HG03095 (cell line): ENCODE data around the gene GRM7.

Experiments
- ATAC-seq: cut with Tn5 transposase; IDR thresholded peaks from one replicate; pipeline ENCODE4 v1.9.1; 2021; ENCODE audit warnings: moderate library complexity; ENCODE audit not compliant: unreplicated experiment

The GRM7 gene

DNA sequence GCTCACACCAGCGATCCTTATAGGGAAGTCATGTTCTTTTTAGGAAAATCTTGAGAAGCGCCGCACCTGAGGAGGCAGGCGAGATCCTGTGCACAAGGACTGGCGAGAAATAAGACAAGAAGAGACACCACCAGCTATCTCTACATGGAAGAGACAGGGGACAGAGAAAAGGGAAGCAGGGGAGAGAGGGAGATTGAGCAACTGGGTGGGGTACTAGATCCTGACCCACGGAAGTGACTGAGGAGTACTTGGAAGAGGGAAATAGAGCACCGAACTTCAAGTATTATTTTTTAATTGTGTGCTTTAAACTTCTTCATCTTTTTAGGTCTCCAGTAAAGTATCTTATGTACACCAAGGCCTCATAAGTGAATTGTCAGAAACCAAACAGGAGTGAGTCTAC lies 898.7 kb downstream of the GRM7 start:
- no peak for ATAC-seq

DNA sequence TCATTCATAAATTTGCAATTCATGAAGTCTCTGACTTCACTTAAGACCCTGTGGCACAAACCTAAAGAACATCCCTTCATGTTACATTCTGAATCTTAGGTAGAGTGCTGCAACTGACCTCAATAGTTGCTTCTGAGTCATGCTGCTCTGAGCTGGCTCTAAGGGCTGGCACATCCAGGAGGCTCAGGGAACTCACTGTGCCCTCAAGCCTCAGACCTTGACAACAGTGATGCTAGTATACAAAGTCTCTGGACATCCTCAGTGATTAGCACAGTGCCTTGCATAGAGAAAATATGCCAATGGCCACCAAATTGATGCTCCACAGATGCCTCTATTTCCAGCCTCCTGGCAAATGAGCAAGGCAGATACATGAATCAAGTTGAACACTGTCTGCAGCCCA lies 899.8 kb downstream of the GRM7 start:
- ATAC-seq, result no peak

DNA sequence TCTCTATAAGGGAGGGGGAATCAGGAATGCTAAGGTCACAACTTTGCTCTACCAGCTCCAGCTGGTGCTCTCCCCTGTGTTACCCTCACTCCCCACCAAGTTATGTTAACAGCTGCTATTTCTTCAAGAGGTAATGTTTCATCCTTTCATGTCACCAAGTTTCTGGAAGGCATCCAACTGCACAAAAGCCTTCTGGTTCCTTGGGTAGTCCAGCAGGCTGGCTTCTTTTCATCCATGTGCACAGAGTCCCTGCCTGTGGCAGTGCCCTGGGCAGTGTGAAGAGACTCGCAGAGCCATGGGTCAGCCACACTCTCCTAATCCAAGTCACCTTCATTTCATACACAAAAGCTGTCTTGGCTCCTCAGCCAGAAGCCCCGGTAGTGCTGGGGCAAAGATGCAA lies 903.2 kb downstream of the GRM7 start:
- no peak for ATAC-seq

DNA sequence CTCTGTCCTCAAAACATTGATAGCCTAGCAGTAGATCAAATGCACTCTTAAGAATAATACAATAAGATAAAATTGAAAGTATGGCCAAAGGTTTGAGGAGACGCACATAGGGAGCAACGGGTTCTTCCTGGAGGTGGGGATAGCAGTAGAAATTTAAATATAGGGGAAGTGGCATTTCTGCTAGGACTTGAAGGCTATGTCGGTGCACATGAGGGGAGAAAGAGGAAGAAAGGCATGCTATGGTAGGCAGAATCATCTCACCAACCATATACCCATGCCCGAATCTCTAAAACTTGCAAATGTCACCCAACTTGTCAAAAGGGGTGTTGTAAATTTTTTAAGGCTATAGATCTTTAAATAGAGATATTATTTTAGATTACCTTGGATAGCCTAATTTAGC lies 905.6 kb downstream of the GRM7 start:
- ATAC-seq, result no peak

DNA sequence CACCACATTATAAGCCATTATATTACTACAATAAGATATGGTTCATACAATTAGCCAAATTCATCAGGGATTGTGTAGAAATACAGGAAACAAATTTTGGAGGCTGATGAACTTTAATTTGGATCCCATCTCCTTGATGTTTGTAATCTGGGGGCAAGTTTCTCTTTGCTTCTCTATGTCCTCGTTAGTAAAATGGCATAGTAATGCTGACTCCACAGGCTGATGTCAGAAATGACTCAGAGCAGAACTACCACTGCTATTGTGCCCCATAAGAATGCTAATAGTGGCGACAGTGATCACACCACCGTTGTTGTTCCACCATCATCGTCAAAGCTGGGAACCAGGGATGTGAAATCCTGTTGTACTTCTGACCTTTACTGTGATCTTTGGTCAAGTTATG lies 918.4 kb downstream of the GRM7 start:
- ATAC-seq, result no peak

DNA sequence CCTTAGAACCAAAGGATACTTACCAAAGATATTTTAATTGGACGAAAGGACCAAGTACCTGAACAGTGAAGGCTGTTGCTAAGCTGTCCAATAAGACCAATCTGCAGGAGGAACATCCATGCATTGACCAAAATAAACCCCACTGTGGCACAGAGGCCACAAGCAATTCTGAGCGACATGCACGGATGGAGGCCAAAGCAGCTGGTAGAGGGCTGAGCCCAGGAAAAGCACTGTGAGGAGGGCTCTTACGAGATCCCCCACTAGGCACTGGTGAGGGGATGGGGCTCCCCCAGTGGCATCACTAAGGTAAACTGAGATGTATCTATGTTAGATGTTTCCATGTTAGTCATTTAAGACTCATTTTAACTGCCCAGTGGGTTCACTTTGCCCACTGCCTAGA lies 920.5 kb downstream of the GRM7 start:
- ATAC-seq, result no peak

DNA sequence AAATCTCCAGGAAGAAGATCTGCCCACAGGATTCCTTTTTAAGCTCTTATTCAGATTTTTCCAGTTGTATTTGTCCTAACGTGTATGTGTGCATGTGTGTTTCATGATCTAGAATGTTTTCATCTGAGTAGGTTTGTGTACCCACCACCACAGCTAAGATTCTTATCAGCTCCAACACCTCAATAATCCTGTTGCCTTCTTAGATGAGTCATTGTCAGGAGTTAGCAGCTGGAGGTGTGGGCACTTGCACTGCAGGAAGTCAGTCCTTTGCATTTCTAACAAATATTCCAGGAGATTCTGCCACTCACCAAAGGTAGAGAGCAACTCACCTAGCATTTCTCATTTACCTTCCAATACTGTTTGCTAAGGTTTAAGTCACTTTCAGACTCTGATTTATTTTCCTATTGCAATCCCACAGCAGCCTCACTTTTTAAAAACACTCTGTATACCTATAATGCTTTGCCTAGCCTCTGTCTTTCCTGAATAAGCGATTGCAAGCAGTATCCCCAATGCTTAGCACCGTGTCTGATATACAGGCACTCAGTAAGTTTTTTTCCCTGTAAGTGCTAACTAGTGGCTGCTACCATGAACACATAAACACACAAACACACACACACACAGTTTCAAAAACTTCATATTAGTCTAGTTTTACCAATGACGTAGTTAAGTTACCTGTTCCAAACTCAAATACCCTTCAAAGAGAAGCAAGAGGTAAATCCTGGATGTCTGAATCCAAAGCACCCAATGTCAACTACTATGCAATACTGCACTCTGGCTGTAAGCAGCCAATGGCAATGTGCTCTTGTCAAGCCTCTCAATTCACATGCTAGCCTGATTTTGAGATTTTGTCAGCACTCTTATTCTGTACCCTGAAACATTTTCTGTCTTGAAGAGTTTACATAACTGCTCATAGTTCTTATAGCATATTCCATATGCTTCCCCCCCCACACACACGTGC lies 927.2 kb downstream of the GRM7 start:
- no peak for ATAC-seq

DNA sequence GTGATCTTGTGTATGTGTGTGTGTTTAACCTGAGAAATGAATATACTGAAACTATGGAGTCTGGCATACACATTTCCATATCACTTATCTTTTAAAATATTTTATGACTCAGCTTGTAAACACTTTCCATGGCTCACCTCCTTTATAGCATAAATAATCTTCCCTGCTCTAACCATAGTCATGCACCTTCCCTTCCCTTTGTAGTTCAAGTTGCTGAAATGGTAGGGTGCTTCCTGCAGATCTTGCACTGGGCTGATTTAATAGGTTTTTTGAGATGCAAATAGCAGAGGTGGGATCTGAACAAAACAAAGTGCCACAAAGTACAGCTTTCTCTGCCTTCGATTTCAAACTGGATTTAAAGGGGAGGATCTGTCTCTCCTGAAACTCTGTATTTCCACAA lies 928.0 kb downstream of the GRM7 start:
- ATAC-seq, result no peak

DNA sequence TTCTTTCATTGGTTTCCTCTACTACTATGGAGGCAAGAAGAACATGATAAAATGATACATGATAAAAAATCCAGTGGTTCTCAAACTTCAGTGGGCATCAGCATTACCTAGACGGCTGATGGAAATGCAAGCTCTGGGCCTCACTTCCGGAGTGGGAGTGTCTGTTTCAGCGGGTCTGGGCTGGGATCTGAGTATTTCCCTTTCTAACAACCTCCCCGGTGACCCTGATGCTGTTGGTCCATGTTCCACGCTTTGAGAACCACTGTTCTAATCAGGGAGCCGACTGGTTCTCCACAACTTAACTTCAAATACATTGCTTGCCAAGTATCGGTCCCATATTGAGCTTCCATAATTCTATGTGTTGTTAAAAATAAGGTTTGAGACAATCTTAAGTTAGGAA lies 928.4 kb downstream of the GRM7 start:
- ATAC-seq, result no peak

DNA sequence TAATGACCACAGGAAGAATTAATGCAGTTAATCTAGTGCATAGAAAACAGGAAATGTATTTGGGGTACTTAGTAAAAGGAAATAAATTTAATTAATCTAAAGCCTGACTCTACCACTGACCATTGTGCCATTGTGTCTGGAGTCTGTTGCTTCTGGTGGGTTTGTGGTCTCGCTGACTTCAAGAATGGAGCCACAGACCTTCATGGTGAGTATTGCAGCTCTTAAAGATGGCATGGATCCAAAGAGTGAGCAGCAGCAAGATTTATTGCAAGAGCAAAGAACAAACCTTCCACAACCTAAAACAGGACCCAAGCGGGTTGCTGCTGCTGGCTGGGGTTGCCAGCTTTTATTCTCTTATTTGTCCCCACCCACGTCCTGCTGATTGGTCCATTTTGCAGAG lies 929.2 kb downstream of the GRM7 start:
- no peak for ATAC-seq
